Mammary epithelial cell (primary cell): Measurements from ENCODE around the gene TMEM120B.

Experiments used
- EZH2 ChIP-seq: IDR thresholded peaks from 2 replicates; pipeline ENCODE4 v1.6.1; 2012; ENCODE audit warnings: low read length, inconsistent platforms, borderline replicate concordance
- TF ChIP-seq, protein P1 (sequence below), 2 donors: IDR thresholded peaks in 1 of 2; conservative IDR thresholded peaks in 1 of 2; 2 replicates each; pipeline ENCODE4 v1.5.1; 2011 to 2012; ENCODE audit warnings: inconsistent platforms in 2 of 2, low read length in 2 of 2, mild to moderate bottlenecking in 2 of 2, control low read depth in 1 of 2, low read depth in 1 of 2; ENCODE audit not compliant: insufficient read depth in 1 of 2; ENCODE audit errors: extremely low read depth in 1 of 2

DNA sequence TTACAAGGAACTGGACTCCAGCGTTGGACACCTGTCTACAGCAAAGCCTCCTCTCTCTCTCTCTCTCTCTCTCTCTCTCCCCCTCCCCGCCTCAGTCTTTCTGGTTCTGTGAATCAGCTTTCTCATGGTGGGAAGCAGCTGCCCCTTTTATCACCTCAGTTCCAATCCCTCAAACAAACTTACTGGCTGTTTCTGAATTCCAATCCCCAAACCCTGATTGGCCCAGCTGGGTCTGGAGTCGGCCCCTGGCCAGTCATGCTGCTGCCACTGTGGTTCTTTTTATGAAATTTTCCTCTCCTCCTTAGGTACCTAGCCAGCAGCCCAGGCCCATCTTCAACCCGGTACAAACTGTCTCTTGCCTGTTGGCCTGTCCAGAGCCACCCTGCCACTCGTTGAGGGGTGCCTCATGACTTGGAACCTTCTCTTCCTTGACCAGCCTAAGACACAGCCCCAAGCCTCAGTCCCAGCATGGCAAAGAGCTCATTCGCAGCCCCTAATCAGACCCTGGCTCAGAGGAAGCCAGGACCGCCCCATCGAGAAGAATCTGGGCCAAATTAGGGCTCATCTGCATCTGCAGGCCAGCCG lies 33.7 kb upstream of the TMEM120B start:
- TF ChIP-seq, protein P1, sequence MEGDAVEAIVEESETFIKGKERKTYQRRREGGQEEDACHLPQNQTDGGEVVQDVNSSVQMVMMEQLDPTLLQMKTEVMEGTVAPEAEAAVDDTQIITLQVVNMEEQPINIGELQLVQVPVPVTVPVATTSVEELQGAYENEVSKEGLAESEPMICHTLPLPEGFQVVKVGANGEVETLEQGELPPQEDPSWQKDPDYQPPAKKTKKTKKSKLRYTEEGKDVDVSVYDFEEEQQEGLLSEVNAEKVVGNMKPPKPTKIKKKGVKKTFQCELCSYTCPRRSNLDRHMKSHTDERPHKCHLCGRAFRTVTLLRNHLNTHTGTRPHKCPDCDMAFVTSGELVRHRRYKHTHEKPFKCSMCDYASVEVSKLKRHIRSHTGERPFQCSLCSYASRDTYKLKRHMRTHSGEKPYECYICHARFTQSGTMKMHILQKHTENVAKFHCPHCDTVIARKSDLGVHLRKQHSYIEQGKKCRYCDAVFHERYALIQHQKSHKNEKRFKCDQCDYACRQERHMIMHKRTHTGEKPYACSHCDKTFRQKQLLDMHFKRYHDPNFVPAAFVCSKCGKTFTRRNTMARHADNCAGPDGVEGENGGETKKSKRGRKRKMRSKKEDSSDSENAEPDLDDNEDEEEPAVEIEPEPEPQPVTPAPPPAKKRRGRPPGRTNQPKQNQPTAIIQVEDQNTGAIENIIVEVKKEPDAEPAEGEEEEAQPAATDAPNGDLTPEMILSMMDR (conservative IDR thresholded peaks at IDR 0.05 in 1 of 2, IDR thresholded peaks at IDR 0.05 in 1 of 2; ENCODE audit: extremely low read depth in 1 of 2, insufficient read depth in 1 of 2, low read depth in 1 of 2, low read length in 2 of 2), result no peak
- TF ChIP-seq EZH2, result no peak
